ENCODE results near the gene SNAP47. TPM values are rescaled to one million over a fixed set of nuclear protein-coding genes. Genes with fewer than 3 reads are reported as not detected.

Gene SNAP47
- total and polyA plus RNA-seq, 2 donors (not counting 3 experiments of a cell fraction or from before 2014, with no cell fraction given): 24.0 to 32.7 TPM

DNA sequence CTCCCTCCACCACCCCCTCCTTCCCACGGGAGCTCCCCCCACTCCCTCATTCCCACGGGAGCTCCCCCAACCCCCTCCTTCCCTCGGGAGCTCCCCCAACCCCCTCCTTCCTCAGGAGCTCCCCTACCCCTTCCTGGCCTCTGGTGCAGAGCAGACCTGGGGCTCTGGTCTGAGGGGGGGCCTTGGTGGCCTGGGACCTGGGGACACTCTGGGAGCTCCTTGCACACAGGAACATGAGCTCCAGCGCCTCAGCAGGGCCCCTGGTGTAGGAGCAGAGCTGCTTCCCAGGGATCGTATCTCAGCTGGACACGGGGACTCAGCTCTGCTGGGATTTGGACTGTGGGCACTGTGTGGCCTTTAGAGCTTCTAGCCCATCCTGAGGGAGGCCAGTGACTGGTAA, 60.5 kb downstream of the SNAP47 start:
- no peak overlapping the region for H3K27ac ChIP-seq (ENCODE audit: insufficient read depth, low read depth, low read length)
- CTCF ChIA-PET: interaction anchor here (0.9 kb wide), 1 partner anchor 16 kb away, joined by 3 read pairs; no protein-coding TSS in a partner anchor
- H4K20me1 ChIP-seq (replicated peaks; ENCODE audit: control insufficient read depth, extremely low read depth, insufficient read depth, low read length): no peaks in the 10 kb centered on the region
- H3K4me2 ChIP-seq (ENCODE audit: insufficient read depth, low read length): no peak overlapping the region
- H3K9ac ChIP-seq (replicated peaks; ENCODE audit: extremely low read depth, insufficient read depth, low read length): no peak overlapping the region
- H3K36me3 ChIP-seq (ENCODE audit: control insufficient read depth in 2 of 2, extremely low read depth in 1 of 2, insufficient read depth in 2 of 2, low read length in 2 of 2): no peaks in the 10 kb centered on the region
- TF ChIP-seq, protein P1, sequence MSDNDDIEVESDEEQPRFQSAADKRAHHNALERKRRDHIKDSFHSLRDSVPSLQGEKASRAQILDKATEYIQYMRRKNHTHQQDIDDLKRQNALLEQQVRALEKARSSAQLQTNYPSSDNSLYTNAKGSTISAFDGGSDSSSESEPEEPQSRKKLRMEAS (IDR thresholded peaks at IDR 0.05; ENCODE audit: insufficient read depth, insufficient read length): no peak
- no peak for TF ChIP-seq FOS (IDR thresholded peaks at IDR 0.05; ENCODE audit: borderline replicate concordance, insufficient read depth, low read length)
- TF ChIP-seq, protein P2, sequence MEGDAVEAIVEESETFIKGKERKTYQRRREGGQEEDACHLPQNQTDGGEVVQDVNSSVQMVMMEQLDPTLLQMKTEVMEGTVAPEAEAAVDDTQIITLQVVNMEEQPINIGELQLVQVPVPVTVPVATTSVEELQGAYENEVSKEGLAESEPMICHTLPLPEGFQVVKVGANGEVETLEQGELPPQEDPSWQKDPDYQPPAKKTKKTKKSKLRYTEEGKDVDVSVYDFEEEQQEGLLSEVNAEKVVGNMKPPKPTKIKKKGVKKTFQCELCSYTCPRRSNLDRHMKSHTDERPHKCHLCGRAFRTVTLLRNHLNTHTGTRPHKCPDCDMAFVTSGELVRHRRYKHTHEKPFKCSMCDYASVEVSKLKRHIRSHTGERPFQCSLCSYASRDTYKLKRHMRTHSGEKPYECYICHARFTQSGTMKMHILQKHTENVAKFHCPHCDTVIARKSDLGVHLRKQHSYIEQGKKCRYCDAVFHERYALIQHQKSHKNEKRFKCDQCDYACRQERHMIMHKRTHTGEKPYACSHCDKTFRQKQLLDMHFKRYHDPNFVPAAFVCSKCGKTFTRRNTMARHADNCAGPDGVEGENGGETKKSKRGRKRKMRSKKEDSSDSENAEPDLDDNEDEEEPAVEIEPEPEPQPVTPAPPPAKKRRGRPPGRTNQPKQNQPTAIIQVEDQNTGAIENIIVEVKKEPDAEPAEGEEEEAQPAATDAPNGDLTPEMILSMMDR (IDR thresholded peaks at IDR 0.05; ENCODE audit: extremely low read depth in 1 of 2, insufficient read depth in 1 of 2, low read depth in 1 of 2, low read length in 2 of 2): no peak
- no peak for TF ChIP-seq GATA2 (IDR thresholded peaks at IDR 0.05; ENCODE audit: insufficient read depth, insufficient read length, low read depth, low read length)
- TF ChIP-seq POLR2A (IDR thresholded peaks at IDR 0.05; ENCODE audit: low read depth, low read length): no peak
- no peak for TF ChIP-seq POLR2AphosphoS5 (IDR thresholded peaks at IDR 0.05; ENCODE audit: insufficient read depth, low read depth, low read length)
- no peak for TF ChIP-seq JUN (IDR thresholded peaks at IDR 0.05; ENCODE audit: borderline replicate concordance, insufficient read depth, insufficient read length, low read depth)
- TF ChIP-seq MYC (IDR thresholded peaks at IDR 0.05; ENCODE audit: low read depth, low read length): no peak
- no peak for TF ChIP-seq EZH2 (IDR thresholded peaks at IDR 0.05; ENCODE audit: borderline replicate concordance, low read depth, low read length, severe bottlenecking)
- H3K9me3 ChIP-seq (replicated peaks; ENCODE audit: control insufficient read depth, insufficient read depth, low read length): no peaks in the 10 kb centered on the region
- POLR2A ChIA-PET: no interaction called here
- H3K4me3 ChIP-seq (replicated peaks in 1 of 3; ENCODE audit: insufficient read depth in 1 of 3, low read depth in 1 of 3, low read length in 3 of 3): no peak overlapping the region
- H3K27me3 ChIP-seq (ENCODE audit: control insufficient read depth in 2 of 2, insufficient read depth in 2 of 2, low read length in 2 of 2): no peaks in the 10 kb centered on the region
- BruUV-seq (replicated peaks): no TSS peak
- no peaks in the 10 kb centered on the region for H3K79me2 ChIP-seq (ENCODE audit: control insufficient read depth, insufficient read depth, low read length)
- DNase-seq (ENCODE audit: low read depth, low spot score) (no peak), FAIRE-seq (no peak)
- no peaks in the 10 kb centered on the region for H3K9me1 ChIP-seq (replicated peaks; ENCODE audit: control insufficient read depth, extremely low read depth, insufficient read depth, low read length)
- intact Hi-C loops (cut with micrococcal nuclease) (no loop called here), dilution Hi-C loops (cut with MboI; ENCODE audit: extremely low pct_ligation_motif_present, low sequenced_read_pairs) (no loop called here)
- H2AFZ ChIP-seq (ENCODE audit: low read depth, low read length): no peak overlapping the region
- no peaks in the 10 kb centered on the region for H3K4me1 ChIP-seq (ENCODE audit: control insufficient read depth, extremely low read depth, insufficient read depth, low read length)

Measured in endothelial cell of umbilical vein (primary cell).